H9 (cell line): ENCODE measurements around the gene ODF2. TPM values are rescaled to one million over a fixed set of nuclear protein-coding genes. Genes with fewer than 3 reads are reported as not detected.
"Not testable (repeated sequence)": the region's sequence is repeated elsewhere in the genome, so short reads cannot be mapped to it uniquely, and the experiment has no call there.

ENCODE experiments used
- DNase-seq: peaks from one replicate; pipeline ENCODE4 v3.0.0-alpha.2; 2017
- H2AFZ ChIP-seq: one replicate; pipeline ENCODE4 v1.6.1; 2013; ENCODE audit warnings: mild to moderate bottlenecking, low read length, control low read depth, moderate library complexity
- H2AK5ac ChIP-seq: 2 replicates; pipeline ENCODE4 v1.6.1; 2013; ENCODE audit warnings: low read length, control low read depth, mixed read lengths; ENCODE audit not compliant: insufficient read length
- H2BK120ac ChIP-seq: one replicate; pipeline ENCODE4 v1.6.1; 2013; ENCODE audit warnings: low read depth, mild to moderate bottlenecking, low read length, control low read depth, inconsistent platforms; ENCODE audit not compliant: poor library complexity, severe bottlenecking
- H2BK12ac ChIP-seq: 2 replicates; pipeline ENCODE4 v1.6.1; 2013; ENCODE audit warnings: low read length, control low read depth, mixed read lengths, low read depth; ENCODE audit not compliant: insufficient read length
- H2BK15ac ChIP-seq: 2 replicates; pipeline ENCODE4 v1.6.1; 2013; ENCODE audit warnings: low read depth, low read length, control low read depth
- H2BK20ac ChIP-seq: one replicate; pipeline ENCODE4 v1.6.1; 2013; ENCODE audit warnings: low read depth, mild to moderate bottlenecking, low read length, control low read depth, inconsistent platforms; ENCODE audit not compliant: poor library complexity, severe bottlenecking
- H2BK5ac ChIP-seq: 2 replicates; pipeline ENCODE4 v1.6.1; 2013; ENCODE audit warnings: low read length, control low read depth, mixed read lengths; ENCODE audit not compliant: insufficient read length
- H3K14ac ChIP-seq: 2 replicates; pipeline ENCODE4 v1.6.1; 2013; ENCODE audit warnings: low read length, control low read depth; ENCODE audit not compliant: insufficient read depth
- H3K18ac ChIP-seq: 2 replicates; pipeline ENCODE4 v1.6.1; 2013; ENCODE audit warnings: low read depth, mild to moderate bottlenecking, mixed read lengths, low read length, control low read depth; ENCODE audit not compliant: insufficient read length
- H3K23ac ChIP-seq: 2 replicates; pipeline ENCODE4 v1.6.1; 2013; ENCODE audit warnings: low read length, control low read depth, mixed read lengths, low read depth; ENCODE audit not compliant: insufficient read length
- H3K23me2 ChIP-seq: 2 replicates; pipeline ENCODE4 v1.6.1; 2013; ENCODE audit warnings: low read depth, mild to moderate bottlenecking, mixed read lengths, low read length, control low read depth; ENCODE audit not compliant: insufficient read length, poor library complexity, severe bottlenecking
- H3K27ac ChIP-seq: 2 replicates; pipeline ENCODE4 v1.5.1; 2013; ENCODE audit warnings: low read length, control low read depth, mixed read lengths, low read depth; ENCODE audit not compliant: insufficient read length
- H3K27me3 ChIP-seq: 2 replicates; pipeline ENCODE4 v1.6.1; 2013; ENCODE audit warnings: low read length, control low read depth, inconsistent platforms; ENCODE audit not compliant: insufficient read depth
- H3K4ac ChIP-seq: 2 replicates; pipeline ENCODE4 v1.6.1; 2013; ENCODE audit warnings: low read depth, mild to moderate bottlenecking, control low read depth, inconsistent platforms, low read length, moderate library complexity
- H3K4me1 ChIP-seq: 2 replicates; pipeline ENCODE4 v1.6.1; 2013; ENCODE audit warnings: low read length, control low read depth, inconsistent platforms; ENCODE audit not compliant: insufficient read depth
- H3K4me2 ChIP-seq: 2 replicates; pipeline ENCODE4 v1.6.1; 2013; ENCODE audit warnings: low read length, control low read depth, mixed read lengths; ENCODE audit not compliant: insufficient read length, insufficient read depth
- H3K56ac ChIP-seq: 2 replicates; pipeline ENCODE4 v1.6.1; 2013; ENCODE audit warnings: low read depth, mild to moderate bottlenecking, mixed read lengths, low read length, control low read depth; ENCODE audit not compliant: insufficient read length
- H3K79me1 ChIP-seq: 2 replicates; pipeline ENCODE4 v1.6.1; 2013; ENCODE audit warnings: low read depth, mild to moderate bottlenecking, moderate library complexity, low read length, control low read depth, inconsistent platforms; ENCODE audit not compliant: insufficient read depth, poor library complexity, severe bottlenecking
- H3K79me2 ChIP-seq: 2 replicates; pipeline ENCODE4 v1.6.1; 2013; ENCODE audit warnings: low read length, control low read depth, inconsistent platforms; ENCODE audit not compliant: insufficient read depth
- H3K9ac ChIP-seq: 2 replicates; pipeline ENCODE4 v1.6.1; 2013; ENCODE audit warnings: low read length, control low read depth, mixed read lengths; ENCODE audit not compliant: insufficient read length; ENCODE audit errors: extremely low read depth
- H3K9me3 ChIP-seq: one replicate; pipeline ENCODE4 v1.6.1; 2013; ENCODE audit warnings: low read depth, low read length, inconsistent platforms; ENCODE audit not compliant: control insufficient read depth
- H3T11ph ChIP-seq: one replicate; pipeline ENCODE4 v1.6.1; 2013; ENCODE audit warnings: mild to moderate bottlenecking, low read length, control low read depth, inconsistent platforms
- H4K20me1 ChIP-seq: one replicate; pipeline ENCODE4 v1.6.1; 2013; ENCODE audit not compliant: control insufficient read depth, insufficient read length, insufficient read depth
- H4K5ac ChIP-seq: 2 replicates; pipeline ENCODE4 v1.6.1; 2013; ENCODE audit warnings: low read depth, mild to moderate bottlenecking, mixed read lengths, low read length, control low read depth; ENCODE audit not compliant: insufficient read length
- H4K8ac ChIP-seq: replicated peaks from 2 replicates; pipeline ENCODE4 v1.6.1; 2013; ENCODE audit warnings: low read length, control low read depth, mixed read lengths, low read depth; ENCODE audit not compliant: insufficient read length
- H4K91ac ChIP-seq: 2 replicates; pipeline ENCODE4 v1.6.1; 2013; ENCODE audit warnings: low read depth, mild to moderate bottlenecking, moderate library complexity, mixed read lengths, low read length, control low read depth; ENCODE audit not compliant: insufficient read length
- H3K27ac Mint-ChIP-seq, 3 experiments: 2 replicates in 2 of 3; 3 replicates in 1 of 3; pipeline ENCODE4 v1.8.0; 2020 to 2021; ENCODE audit warnings: mixed read lengths in 3 of 3, mild to moderate bottlenecking in 1 of 3, moderate library complexity in 1 of 3
- H3K27me3 Mint-ChIP-seq: 2 replicates; pipeline ENCODE4 v1.8.0; 2021; ENCODE audit warnings: low read depth, mild to moderate bottlenecking, moderate library complexity, mixed read lengths
- H3K36me3 Mint-ChIP-seq, 3 experiments: 2 replicates in 2 of 3; 3 replicates in 1 of 3; pipeline ENCODE4 v1.8.0; 2020 to 2021; ENCODE audit warnings: low read depth in 3 of 3, mixed read lengths in 3 of 3; ENCODE audit not compliant: insufficient read depth in 1 of 3
- H3K4me1 Mint-ChIP-seq, 2 experiments: 2 replicates each; pipeline ENCODE4 v1.8.0; 2020; ENCODE audit warnings: mixed read lengths in 2 of 2
- H3K4me3 Mint-ChIP-seq, 2 experiments: 2 replicates in 1 of 2; 3 replicates in 1 of 2; pipeline ENCODE4 v1.8.0; 2020 to 2021; ENCODE audit warnings: mild to moderate bottlenecking in 2 of 2, mixed read lengths in 2 of 2, moderate library complexity in 1 of 2
- H3K9me3 Mint-ChIP-seq, 2 experiments: 2 replicates in 1 of 2; 3 replicates in 1 of 2; pipeline ENCODE4 v1.8.0; 2020; ENCODE audit warnings: mild to moderate bottlenecking in 2 of 2, mixed read lengths in 2 of 2, moderate library complexity in 1 of 2
- CTCF ChIP-seq: fragments of 200-600 bp; sonication (generic); conservative IDR thresholded peaks from 3 replicates; pipeline ENCODE4 v1.8.0; 2021; ENCODE audit warnings: antibody characterized with exemption, mild to moderate bottlenecking
- WGBS: extraction: QIAGEN DNeasy Blood & Tissue Kit; methylation state at CpG from one replicate; pipeline ENCODE4 v1.1.7; 2013; ENCODE audit warnings: missing lambda C conversion rate, low lambda C conversion rate, mixed read lengths; ENCODE audit not compliant: insufficient read length; ENCODE audit errors: extremely low coverage; 5-methylcytosine and 5-hydroxymethylcytosine counted together
- total RNA-seq: library from RNA; stranded (reverse); gene quantifications from 2 replicates; pipeline ENCODE4 v1.2.1, GENCODE V29; 2021

Gene ODF2
- total RNA-seq, 1 experiment from 2014 or later = 16.7 TPM

- Mint-ChIP-seq H3K27me3 (peaks cover 98% of the 10 kb centered on the region), H3K4me1 (peaks cover 39 to 41% of the 10 kb centered on the region in 2 experiments), H3K9me3 (peaks cover 0 to 6% of the 10 kb centered on the region in 2 experiments; a peak in 3 of 5 replicates), H3K27ac (no peak overlapping the region), H3K36me3 (no peaks in the 10 kb centered on the region), H3K4me3 (no peak overlapping the region; a peak in 1 of 5 replicates)
- H4K8ac ChIP-seq = no peak overlapping the region
- no peak overlapping the region for H3K23ac ChIP-seq
- H3K56ac ChIP-seq = no peak overlapping the region
- H3K23me2 ChIP-seq = peaks cover 3% of the 10 kb centered on the region
- no peak overlapping the region for H3K4me2 ChIP-seq
- no peak overlapping the region for H2AFZ ChIP-seq
- no CpG with 5 or more reads among the region's 13 CpGs for WGBS
- no peak overlapping the region for H3K27ac ChIP-seq
- no peak overlapping the region for H3K4ac ChIP-seq
- peak; percentile 95 for DNase-seq
- TF ChIP-seq CTCF = peak; percentile 96
- H4K91ac ChIP-seq = no peak overlapping the region
- no peak overlapping the region for H2BK20ac ChIP-seq
- H4K5ac ChIP-seq = no peak overlapping the region
- H3K4me1 ChIP-seq = peaks cover 3% of the 10 kb centered on the region
- H4K20me1 ChIP-seq = no peaks in the 10 kb centered on the region
- no peak overlapping the region for H3K9ac ChIP-seq
- H3K79me1 ChIP-seq = no peaks in the 10 kb centered on the region
- H3T11ph ChIP-seq = no peak overlapping the region
- H3K14ac ChIP-seq = no peak overlapping the region
- no peak overlapping the region for H2BK120ac ChIP-seq
- H3K18ac ChIP-seq = no peak overlapping the region
- no peak overlapping the region for H2AK5ac ChIP-seq
- no peaks in the 10 kb centered on the region for H3K79me2 ChIP-seq
- no peak overlapping the region for H2BK15ac ChIP-seq
- H2BK5ac ChIP-seq = no peak overlapping the region
- H2BK12ac ChIP-seq = no peak overlapping the region
- peaks cover 35% of the 10 kb centered on the region; the same call in 1 of the 2 replicates for H3K27me3 ChIP-seq
- H3K9me3 ChIP-seq = no peaks in the 10 kb centered on the region
Measured at GRCh38 chr9:128412120-128412790, 43.6 kb upstream of the ODF2 start.

GRCh38 chr9:128413728-128414127 lies 42.1 kb upstream of the ODF2 start:
- WGBS = no CpG with 5 or more reads among the region's 13 CpGs
- H3K4me1 ChIP-seq, H3K56ac ChIP-seq, H2AK5ac ChIP-seq, H3K4me3 Mint-ChIP-seq, H2BK15ac ChIP-seq, H3K79me2 ChIP-seq, H2BK5ac ChIP-seq, H2BK12ac ChIP-seq, H3K79me1 ChIP-seq, H4K5ac ChIP-seq, H3K27ac Mint-ChIP-seq, H2BK120ac ChIP-seq, H3T11ph ChIP-seq, H3K18ac ChIP-seq, H3K36me3 Mint-ChIP-seq, DNase-seq, H3K27ac ChIP-seq, H3K14ac ChIP-seq, H2BK20ac ChIP-seq, H3K23ac ChIP-seq, H3K4me2 ChIP-seq, H2AFZ ChIP-seq, H3K4ac ChIP-seq, H3K9ac ChIP-seq, H4K20me1 ChIP-seq, H4K8ac ChIP-seq, H3K9me3 ChIP-seq, H4K91ac ChIP-seq, H3K9me3 Mint-ChIP-seq, H3K23me2 ChIP-seq: not testable (repeated sequence)
- Mint-ChIP-seq H3K4me1 (peaks cover 32 to 34% of the 10 kb centered on the region in 2 experiments), H3K27me3 (peaks cover 99% of the 10 kb centered on the region)
- H3K27me3 ChIP-seq = peaks cover 27% of the 10 kb centered on the region; the same call in 1 of the 2 replicates
